Left ventricle myocardium inferior (tissue), 1 donor: Measurements from ENCODE around the gene AKAP8L. TPM values are rescaled to one million over a fixed set of nuclear protein-coding genes. Genes with fewer than 3 reads are reported as not detected.

ENCODE experiments used
- DNase-seq: peaks from one replicate; pipeline ENCODE4 v3.0.0-alpha.2; 2020
- H3K27ac ChIP-seq: fragments of 200-600 bp; replicated peaks from 2 replicates; pipeline ENCODE4 v1.8.0; 2021
- H3K27me3 ChIP-seq: fragments of 200-600 bp; 2 replicates; pipeline ENCODE4 v1.8.0; 2021; ENCODE audit warnings: low read depth
- H3K36me3 ChIP-seq: fragments of 200-600 bp; 2 replicates; pipeline ENCODE4 v1.8.0; 2021
- H3K4me1 ChIP-seq: fragments of 200-600 bp; 2 replicates; pipeline ENCODE4 v1.8.0; 2021
- H3K4me3 ChIP-seq: fragments of 200-600 bp; 2 replicates; pipeline ENCODE4 v1.8.0; 2021; ENCODE audit warnings: mild to moderate bottlenecking, moderate library complexity
- H3K9me3 ChIP-seq: fragments of 200-600 bp; replicated peaks from 2 replicates; pipeline ENCODE4 v1.8.0; 2021
- intact Hi-C: fragments of 100-400 bp; cut with micrococcal nuclease; formaldehyde crosslinking; loops from one replicate; pipeline ENCODE4 v1.11.0; 2022
- total RNA-seq: library from RNA; stranded (reverse); fragmentation: NEBNext Ultra II Directional; extraction: Animal tissue kit (Norgen Biotek cat#: 25700); gene quantifications from one replicate; pipeline ENCODE4 v1.2.1, GENCODE V29; 2021
- TF ChIP-seq, protein P1 (sequence below): fragments of 200-600 bp; IDR thresholded peaks from 2 replicates; pipeline ENCODE4 v1.8.0; 2021; ENCODE audit warnings: antibody characterized with exemption, mild to moderate bottlenecking, borderline replicate concordance
- donor health status: DM: no; HTN: yes; CAD: no; lungs with severe emphysema.

AKAP8L gene
- total RNA-seq, 1 donor from 2014 or later: 74.5 TPM

DNA sequence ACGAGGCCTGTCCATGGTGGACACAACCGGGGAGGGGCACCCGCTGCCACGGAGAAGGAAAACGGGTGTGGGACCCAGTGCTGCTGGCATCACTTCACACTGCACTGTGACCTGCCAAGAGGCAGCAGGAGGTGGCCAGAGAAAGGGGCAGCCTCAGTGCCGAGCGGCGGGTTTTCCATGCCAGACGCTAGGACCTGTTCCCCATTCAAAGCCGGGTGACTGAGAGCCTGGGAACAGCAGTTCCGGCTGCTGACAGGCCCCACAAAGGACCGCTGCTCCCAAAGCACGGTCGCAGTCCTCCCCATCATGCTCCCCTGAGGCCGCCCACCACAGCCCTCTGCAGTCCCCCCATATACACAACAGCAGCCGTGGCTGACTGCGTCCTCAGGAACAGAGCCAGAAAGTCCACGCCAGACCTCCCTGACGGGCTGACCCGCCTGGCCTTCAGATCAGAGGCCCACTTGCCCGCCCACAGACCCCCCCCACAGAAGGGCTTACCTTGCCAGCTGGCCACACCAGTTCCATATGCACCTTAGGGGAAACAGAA is 44.6 kb downstream of the AKAP8L start:
- H3K27ac ChIP-seq: peak overlapping the region; percentile 98
- peaks cover 89% of the 10 kb centered on the region for H3K4me1 ChIP-seq
- H3K9me3 ChIP-seq: no peaks in the 10 kb centered on the region
- H3K27me3 ChIP-seq: no peaks in the 10 kb centered on the region
- peak; percentile 36 for DNase-seq
- intact Hi-C loops: loop anchor here (10.0 kb wide), 1 partner anchor 109 kb away; no protein-coding TSS in a partner anchor
- TF ChIP-seq, protein P1, sequence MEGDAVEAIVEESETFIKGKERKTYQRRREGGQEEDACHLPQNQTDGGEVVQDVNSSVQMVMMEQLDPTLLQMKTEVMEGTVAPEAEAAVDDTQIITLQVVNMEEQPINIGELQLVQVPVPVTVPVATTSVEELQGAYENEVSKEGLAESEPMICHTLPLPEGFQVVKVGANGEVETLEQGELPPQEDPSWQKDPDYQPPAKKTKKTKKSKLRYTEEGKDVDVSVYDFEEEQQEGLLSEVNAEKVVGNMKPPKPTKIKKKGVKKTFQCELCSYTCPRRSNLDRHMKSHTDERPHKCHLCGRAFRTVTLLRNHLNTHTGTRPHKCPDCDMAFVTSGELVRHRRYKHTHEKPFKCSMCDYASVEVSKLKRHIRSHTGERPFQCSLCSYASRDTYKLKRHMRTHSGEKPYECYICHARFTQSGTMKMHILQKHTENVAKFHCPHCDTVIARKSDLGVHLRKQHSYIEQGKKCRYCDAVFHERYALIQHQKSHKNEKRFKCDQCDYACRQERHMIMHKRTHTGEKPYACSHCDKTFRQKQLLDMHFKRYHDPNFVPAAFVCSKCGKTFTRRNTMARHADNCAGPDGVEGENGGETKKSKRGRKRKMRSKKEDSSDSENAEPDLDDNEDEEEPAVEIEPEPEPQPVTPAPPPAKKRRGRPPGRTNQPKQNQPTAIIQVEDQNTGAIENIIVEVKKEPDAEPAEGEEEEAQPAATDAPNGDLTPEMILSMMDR: no peak
- H3K4me3 ChIP-seq: peak overlapping the region; percentile 55
- peaks cover 51% of the 10 kb centered on the region for H3K36me3 ChIP-seq

DNA sequence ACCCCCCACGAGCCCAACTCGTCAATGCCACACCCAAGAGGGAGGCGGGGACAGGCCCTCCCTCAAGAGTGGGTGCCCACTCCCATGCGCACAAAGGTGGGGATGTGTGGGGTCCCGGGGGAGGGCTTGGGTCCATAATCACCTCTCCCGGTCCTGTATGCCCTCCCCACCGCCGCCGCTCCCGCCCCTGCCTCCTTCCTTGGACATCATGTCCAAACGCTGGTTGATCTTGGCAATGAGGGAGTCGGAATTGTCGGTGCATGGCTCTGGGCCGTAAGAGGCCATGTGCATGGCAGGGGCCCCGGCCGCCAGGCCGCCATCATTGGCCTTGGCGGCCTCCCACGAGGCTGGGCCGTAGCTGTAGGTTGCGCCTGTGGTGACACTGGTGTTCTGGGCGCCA is 45.1 kb downstream of the AKAP8L start:
- no peak for DNase-seq

DNA sequence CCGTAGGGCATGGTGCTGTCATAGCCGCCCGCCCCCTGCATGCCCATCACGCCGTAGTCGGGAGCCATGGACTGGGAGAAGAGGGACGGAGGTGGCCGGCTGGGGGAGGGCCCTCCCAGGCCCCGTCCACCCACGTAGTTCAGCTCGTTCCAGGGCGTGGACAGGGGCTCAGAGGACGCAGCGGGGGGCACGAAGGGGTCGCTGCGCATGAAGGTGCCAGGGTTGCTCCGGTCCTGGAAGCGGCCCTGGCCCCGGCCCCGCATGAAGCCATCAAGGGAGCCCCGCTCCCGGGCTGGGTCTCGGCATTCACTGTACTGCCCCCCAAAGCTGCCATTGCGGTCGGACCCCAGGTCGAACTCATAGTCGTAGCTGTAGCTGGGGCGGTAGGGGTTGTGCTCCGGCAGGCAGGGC is 45.9 kb downstream of the AKAP8L start:
- H3K27ac ChIP-seq: peak overlapping the region; percentile 98
- no peak for DNase-seq
- TF ChIP-seq, protein P1: no peak
- intact Hi-C loops: loop anchor here (10.0 kb wide), 1 partner anchor 108 kb away; no protein-coding TSS in a partner anchor
- H3K27me3 ChIP-seq: no peaks in the 10 kb centered on the region
- H3K36me3 ChIP-seq: peaks cover 63% of the 10 kb centered on the region
- no peak overlapping the region for H3K4me3 ChIP-seq
- H3K4me1 ChIP-seq: peaks cover 89% of the 10 kb centered on the region
- H3K9me3 ChIP-seq: no peaks in the 10 kb centered on the region

More for the DNA sequence above, 45.1 kb downstream of the AKAP8L start:
- H3K27ac ChIP-seq: peak overlapping the region; percentile 98
- H3K27me3 ChIP-seq: no peaks in the 10 kb centered on the region
- intact Hi-C loops: loop anchor here (10.0 kb wide), 1 partner anchor 109 kb away; no protein-coding TSS in a partner anchor
- peak overlapping the region; percentile 55 for H3K4me3 ChIP-seq
- peaks cover 56% of the 10 kb centered on the region for H3K36me3 ChIP-seq
- TF ChIP-seq, protein P1: no peak
- H3K4me1 ChIP-seq: peaks cover 89% of the 10 kb centered on the region
- H3K9me3 ChIP-seq: no peaks in the 10 kb centered on the region

DNA sequence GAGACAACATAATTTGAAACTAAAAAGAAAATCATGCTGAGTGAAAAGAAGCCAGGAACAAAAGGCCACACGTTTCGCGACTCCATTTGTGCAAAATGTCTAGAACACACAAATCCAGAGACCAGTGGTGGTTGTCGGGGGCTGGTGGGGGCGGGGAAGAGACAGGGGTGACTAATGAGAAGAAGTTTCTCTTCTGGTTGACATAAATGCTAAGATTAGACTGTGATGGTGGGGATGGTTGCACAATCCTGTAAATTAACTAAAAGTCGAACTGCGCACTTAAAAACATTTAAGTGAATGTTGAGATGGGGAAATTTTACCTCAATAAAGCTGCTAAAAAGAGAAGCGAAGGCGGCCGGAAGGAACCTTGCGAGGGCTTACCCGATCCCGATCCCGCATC is 46.3 kb downstream of the AKAP8L start:
- no peak for DNase-seq
- intact Hi-C loops: loop anchor here (10.0 kb wide), 1 partner anchor 108 kb away; no protein-coding TSS in a partner anchor
- no peaks in the 10 kb centered on the region for H3K9me3 ChIP-seq
- H3K4me1 ChIP-seq: peaks cover 89% of the 10 kb centered on the region
- no peaks in the 10 kb centered on the region for H3K27me3 ChIP-seq
- TF ChIP-seq, protein P1: no peak
- H3K27ac ChIP-seq: no peak overlapping the region
- no peak overlapping the region for H3K4me3 ChIP-seq
- peaks cover 68% of the 10 kb centered on the region for H3K36me3 ChIP-seq

DNA sequence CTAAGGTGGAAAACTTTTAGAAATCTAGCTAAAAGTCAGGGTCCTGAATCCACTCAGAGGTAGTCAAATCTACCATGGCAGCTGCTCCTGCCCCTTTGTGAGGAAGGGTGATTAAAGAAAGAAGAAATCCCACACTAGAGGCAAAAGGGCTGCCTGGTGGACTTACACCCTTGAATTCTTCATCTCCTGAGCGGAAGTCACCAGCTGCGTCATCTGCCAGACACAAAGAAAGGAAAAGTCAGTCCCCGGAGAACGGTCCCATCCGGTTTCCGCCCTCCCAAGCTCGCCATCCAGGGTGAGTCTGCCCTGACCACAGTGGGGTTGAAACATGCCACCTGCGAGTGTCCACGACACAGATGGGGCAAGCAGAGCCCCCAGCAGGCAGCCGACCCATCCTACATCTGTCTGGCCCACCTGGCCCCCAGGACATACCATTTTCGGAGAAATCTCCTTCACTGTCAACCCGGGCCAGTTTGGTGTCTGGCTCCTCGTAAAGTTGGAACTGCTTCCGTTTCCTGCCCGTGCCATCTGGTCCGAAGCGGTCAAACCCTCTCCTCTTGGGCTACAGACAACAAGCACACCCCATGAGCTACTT is 46.9 kb downstream of the AKAP8L start:
- intact Hi-C loops: loop anchor here (10.0 kb wide), 1 partner anchor 107 kb away; no protein-coding TSS in a partner anchor
- Histone ChIP-seq H3K4me3 (no peak overlapping the region), H3K9me3 (no peaks in the 10 kb centered on the region), H3K27ac (peak overlapping the region; percentile 39), H3K27me3 (no peaks in the 10 kb centered on the region), H3K36me3 (peaks cover 74% of the 10 kb centered on the region), H3K4me1 (peaks cover 89% of the 10 kb centered on the region)
- no peak for DNase-seq
- TF ChIP-seq, protein P1: no peak
